ENCODE data around the gene LDB2.

DNA sequence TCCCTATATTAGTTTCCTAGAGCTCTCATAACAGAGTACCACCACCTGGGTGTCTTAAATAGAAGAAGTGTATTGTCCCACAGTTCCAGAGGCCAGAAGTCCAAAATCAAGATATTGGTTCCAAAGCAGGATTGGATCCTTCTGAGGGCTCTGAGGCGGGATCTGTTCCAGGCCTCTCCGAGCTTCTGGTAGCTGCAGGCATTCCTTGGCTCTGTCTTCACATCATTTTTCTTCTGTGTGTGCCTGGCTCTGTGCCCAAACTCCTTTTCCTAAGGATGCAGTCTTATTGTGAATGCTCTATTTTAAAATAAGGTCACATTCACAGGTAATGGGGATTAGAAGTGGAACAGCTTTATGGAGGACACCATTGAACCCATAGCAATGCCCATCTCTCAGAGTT, 418.4 kb downstream of the LDB2 start:
- no peak for TF ChIP-seq SP1 (IDR thresholded peaks at IDR 0.05)
- no peak for TF ChIP-seq BHLHE40 (IDR thresholded peaks at IDR 0.05; ENCODE audit: borderline replicate concordance)
- TF ChIP-seq ZNF384 (IDR thresholded peaks at IDR 0.05), result no peak
- no peak for TF ChIP-seq NFRKB (IDR thresholded peaks at IDR 0.05)
- no peak for TF ChIP-seq PKNOX1 (IDR thresholded peaks at IDR 0.05)
- TF ChIP-seq HDGF (IDR thresholded peaks at IDR 0.05; ENCODE audit: borderline replicate concordance), result no peak
